Astrocyte (in vitro differentiated cells and primary cell): ENCODE measurements around the gene TMEM86A.

Experiments used
- EZH2 ChIP-seq: IDR thresholded peaks from 2 replicates; pipeline ENCODE4 v1.6.1; 2012; ENCODE audit warnings: mild to moderate bottlenecking, low read length, inconsistent platforms; ENCODE audit not compliant: insufficient read depth
- TF ChIP-seq, protein P1 (sequence below): IDR thresholded peaks from 2 replicates; pipeline ENCODE4 v1.5.1; 2011; ENCODE audit warnings: low read depth, mild to moderate bottlenecking, inconsistent platforms, low read length, moderate library complexity; ENCODE audit not compliant: insufficient read depth

DNA sequence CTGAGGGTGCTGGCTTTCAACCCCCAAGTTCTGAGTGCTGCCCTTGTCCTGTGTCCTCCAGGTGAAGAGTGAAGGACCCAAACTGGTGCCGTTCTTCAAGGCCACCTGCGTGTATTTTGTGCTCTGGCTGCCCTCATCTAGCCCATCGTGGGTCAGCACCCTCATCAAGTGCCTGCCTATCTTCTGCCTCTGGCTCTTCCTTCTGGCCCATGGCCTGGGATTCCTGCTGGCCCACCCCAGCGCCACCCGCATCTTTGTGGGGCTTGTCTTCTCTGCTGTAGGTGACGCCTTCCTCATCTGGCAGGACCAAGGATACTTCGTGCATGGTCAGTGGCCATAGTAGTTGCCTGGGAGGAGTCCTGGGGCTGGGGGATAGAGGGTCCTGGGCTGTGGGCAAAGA, 2.3 kb downstream of the TMEM86A start:
- TF ChIP-seq, protein P1, sequence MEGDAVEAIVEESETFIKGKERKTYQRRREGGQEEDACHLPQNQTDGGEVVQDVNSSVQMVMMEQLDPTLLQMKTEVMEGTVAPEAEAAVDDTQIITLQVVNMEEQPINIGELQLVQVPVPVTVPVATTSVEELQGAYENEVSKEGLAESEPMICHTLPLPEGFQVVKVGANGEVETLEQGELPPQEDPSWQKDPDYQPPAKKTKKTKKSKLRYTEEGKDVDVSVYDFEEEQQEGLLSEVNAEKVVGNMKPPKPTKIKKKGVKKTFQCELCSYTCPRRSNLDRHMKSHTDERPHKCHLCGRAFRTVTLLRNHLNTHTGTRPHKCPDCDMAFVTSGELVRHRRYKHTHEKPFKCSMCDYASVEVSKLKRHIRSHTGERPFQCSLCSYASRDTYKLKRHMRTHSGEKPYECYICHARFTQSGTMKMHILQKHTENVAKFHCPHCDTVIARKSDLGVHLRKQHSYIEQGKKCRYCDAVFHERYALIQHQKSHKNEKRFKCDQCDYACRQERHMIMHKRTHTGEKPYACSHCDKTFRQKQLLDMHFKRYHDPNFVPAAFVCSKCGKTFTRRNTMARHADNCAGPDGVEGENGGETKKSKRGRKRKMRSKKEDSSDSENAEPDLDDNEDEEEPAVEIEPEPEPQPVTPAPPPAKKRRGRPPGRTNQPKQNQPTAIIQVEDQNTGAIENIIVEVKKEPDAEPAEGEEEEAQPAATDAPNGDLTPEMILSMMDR: no peak
- no peak for TF ChIP-seq EZH2
